ENCODE results near the gene RPL31. TPM values are rescaled to one million over a fixed set of nuclear protein-coding genes. Genes with fewer than 3 reads are reported as not detected.
A peak's percentile ranks its signal among the peaks of the same experiment; 100 is the strongest.

Gene RPL31
- total and polyA plus RNA-seq, 9 of the 15 experiments (the other 6 are each of a cell fraction or from before 2014, with no cell fraction given), result 1,176 to 6,037 (median 2,997) TPM

DNA sequence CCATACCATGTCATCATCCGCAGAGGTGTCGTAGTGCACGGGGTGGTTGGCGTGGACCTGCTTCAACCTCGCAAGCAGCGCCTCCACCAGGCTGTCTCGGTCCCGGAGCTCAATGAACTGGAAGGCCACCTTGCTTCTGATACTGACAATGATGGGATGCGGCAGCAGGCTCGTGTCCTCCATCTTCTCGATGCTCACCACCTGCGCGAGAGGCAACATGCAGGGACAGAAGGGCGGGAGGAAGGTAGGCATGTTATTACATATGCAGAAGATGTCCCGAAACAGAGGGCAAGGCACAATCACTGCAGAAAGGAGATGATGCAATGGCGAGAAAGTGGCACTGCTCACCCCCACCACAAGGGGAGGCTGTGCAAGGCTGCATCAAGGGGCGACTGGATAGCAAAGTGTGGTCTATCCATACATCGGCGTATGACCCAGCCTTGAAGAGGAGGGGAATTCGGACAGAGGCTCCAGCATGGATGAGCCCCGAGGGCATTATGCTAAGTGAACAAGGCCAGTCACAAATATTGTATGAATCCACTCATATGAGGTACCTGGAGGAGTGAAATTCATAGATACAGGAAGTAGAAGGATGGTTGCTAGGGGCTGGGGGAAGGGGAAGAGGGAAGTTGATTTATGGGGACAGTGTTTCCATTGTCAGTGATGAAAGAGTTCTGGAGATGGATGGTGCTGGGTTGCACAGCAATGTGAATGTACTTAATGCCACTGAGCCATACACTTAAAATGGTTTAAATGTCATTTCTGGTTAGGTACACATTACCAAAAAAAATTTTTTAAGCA is 36.6 kb downstream of the RPL31 start (continued):
- no peak for TF ChIP-seq PHB2 (IDR thresholded peaks at IDR 0.05; ENCODE audit: low read depth)
- TF ChIP-seq ZNF695 (CRISPR knock-in tag; IDR thresholded peaks at IDR 0.05), result no peak
- no peak for TF ChIP-seq MCM2 (IDR thresholded peaks at IDR 0.05; ENCODE audit: low read depth)
- TF ChIP-seq, protein P1, sequence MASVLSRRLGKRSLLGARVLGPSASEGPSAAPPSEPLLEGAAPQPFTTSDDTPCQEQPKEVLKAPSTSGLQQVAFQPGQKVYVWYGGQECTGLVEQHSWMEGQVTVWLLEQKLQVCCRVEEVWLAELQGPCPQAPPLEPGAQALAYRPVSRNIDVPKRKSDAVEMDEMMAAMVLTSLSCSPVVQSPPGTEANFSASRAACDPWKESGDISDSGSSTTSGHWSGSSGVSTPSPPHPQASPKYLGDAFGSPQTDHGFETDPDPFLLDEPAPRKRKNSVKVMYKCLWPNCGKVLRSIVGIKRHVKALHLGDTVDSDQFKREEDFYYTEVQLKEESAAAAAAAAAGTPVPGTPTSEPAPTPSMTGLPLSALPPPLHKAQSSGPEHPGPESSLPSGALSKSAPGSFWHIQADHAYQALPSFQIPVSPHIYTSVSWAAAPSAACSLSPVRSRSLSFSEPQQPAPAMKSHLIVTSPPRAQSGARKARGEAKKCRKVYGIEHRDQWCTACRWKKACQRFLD (CRISPR knock-in tag; IDR thresholded peaks at IDR 0.05), result peak; percentile 71; the same call in 1 of the 2 replicates
- TF ChIP-seq, protein P2, sequence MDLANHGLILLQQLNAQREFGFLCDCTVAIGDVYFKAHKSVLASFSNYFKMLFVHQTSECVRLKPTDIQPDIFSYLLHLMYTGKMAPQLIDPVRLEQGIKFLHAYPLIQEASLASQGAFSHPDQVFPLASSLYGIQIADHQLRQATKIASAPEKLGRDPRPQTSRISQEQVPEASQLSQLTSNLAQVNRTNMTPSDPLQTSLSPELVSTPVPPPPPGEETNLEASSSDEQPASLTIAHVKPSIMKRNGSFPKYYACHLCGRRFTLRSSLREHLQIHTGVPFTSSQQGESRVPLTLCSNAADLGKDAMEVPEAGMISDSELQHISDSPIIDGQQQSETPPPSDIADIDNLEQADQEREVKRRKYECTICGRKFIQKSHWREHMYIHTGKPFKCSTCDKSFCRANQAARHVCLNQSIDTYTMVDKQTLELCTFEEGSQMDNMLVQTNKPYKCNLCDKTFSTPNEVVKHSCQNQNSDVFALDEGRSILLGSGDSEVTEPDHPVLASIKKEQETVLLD (IDR thresholded peaks at IDR 0.05), result no peak
- TF ChIP-seq ZFPM2 (CRISPR knock-in tag; IDR thresholded peaks at IDR 0.05), result no peak
- TF ChIP-seq, protein P3, sequence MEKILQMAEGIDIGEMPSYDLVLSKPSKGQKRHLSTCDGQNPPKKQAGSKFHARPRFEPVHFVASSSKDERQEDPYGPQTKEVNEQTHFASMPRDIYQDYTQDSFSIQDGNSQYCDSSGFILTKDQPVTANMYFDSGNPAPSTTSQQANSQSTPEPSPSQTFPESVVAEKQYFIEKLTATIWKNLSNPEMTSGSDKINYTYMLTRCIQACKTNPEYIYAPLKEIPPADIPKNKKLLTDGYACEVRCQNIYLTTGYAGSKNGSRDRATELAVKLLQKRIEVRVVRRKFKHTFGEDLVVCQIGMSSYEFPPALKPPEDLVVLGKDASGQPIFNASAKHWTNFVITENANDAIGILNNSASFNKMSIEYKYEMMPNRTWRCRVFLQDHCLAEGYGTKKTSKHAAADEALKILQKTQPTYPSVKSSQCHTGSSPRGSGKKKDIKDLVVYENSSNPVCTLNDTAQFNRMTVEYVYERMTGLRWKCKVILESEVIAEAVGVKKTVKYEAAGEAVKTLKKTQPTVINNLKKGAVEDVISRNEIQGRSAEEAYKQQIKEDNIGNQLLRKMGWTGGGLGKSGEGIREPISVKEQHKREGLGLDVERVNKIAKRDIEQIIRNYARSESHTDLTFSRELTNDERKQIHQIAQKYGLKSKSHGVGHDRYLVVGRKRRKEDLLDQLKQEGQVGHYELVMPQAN (IDR thresholded peaks at IDR 0.05; ENCODE audit: borderline replicate concordance), result no peak
- no peak for TF ChIP-seq CHD2 (IDR thresholded peaks at IDR 0.05; ENCODE audit: low read depth, low read length)
- no peak for TF ChIP-seq ATF1 (CRISPR knock-in tag; IDR thresholded peaks at IDR 0.05)
- peak; percentile 49 for TF ChIP-seq ATF1 (tag; IDR thresholded peaks at IDR 0.05)
- no peak for TF ChIP-seq NR4A1 (CRISPR knock-in tag; IDR thresholded peaks at IDR 0.05)
- peak; percentile 93 for TF ChIP-seq NR4A1 (tag; IDR thresholded peaks at IDR 0.05)
- no peak for TF ChIP-seq XRCC4 (IDR thresholded peaks at IDR 0.05; ENCODE audit: extremely low read depth, insufficient read depth, insufficient read length)
- TF ChIP-seq, protein P4, sequence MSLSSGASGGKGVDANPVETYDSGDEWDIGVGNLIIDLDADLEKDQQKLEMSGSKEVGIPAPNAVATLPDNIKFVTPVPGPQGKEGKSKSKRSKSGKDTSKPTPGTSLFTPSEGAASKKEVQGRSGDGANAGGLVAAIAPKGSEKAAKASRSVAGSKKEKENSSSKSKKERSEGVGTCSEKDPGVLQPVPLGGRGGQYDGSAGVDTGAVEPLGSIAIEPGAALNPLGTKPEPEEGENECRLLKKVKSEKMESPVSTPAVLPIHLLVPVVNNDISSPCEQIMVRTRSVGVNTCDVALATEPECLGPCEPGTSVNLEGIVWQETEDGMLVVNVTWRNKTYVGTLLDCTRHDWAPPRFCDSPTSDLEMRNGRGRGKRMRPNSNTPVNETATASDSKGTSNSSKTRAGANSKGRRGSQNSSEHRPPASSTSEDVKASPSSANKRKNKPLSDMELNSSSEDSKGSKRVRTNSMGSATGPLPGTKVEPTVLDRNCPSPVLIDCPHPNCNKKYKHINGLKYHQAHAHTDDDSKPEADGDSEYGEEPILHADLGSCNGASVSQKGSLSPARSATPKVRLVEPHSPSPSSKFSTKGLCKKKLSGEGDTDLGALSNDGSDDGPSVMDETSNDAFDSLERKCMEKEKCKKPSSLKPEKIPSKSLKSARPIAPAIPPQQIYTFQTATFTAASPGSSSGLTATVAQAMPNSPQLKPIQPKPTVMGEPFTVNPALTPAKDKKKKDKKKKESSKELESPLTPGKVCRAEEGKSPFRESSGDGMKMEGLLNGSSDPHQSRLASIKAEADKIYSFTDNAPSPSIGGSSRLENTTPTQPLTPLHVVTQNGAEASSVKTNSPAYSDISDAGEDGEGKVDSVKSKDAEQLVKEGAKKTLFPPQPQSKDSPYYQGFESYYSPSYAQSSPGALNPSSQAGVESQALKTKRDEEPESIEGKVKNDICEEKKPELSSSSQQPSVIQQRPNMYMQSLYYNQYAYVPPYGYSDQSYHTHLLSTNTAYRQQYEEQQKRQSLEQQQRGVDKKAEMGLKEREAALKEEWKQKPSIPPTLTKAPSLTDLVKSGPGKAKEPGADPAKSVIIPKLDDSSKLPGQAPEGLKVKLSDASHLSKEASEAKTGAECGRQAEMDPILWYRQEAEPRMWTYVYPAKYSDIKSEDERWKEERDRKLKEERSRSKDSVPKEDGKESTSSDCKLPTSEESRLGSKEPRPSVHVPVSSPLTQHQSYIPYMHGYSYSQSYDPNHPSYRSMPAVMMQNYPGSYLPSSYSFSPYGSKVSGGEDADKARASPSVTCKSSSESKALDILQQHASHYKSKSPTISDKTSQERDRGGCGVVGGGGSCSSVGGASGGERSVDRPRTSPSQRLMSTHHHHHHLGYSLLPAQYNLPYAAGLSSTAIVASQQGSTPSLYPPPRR (CRISPR knock-in tag; IDR thresholded peaks at IDR 0.05; ENCODE audit: borderline replicate concordance), result no peak
- peak; percentile 73 for TF ChIP-seq RFX1 (IDR thresholded peaks at IDR 0.05)
- 0 out of 2 replicates have a peak, but pooled peaks have one; percentile 27 for TF ChIP-seq SMARCA4 (IDR thresholded peaks at IDR 0.05)
- TF ChIP-seq POU5F1 (IDR thresholded peaks at IDR 0.05; ENCODE audit: borderline replicate concordance, low read depth, low read length, partially characterized antibody), result no peak
- TF ChIP-seq, protein P5, sequence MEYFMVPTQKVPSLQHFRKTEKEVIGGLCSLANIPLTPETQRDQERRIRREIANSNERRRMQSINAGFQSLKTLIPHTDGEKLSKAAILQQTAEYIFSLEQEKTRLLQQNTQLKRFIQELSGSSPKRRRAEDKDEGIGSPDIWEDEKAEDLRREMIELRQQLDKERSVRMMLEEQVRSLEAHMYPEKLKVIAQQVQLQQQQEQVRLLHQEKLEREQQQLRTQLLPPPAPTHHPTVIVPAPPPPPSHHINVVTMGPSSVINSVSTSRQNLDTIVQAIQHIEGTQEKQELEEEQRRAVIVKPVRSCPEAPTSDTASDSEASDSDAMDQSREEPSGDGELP (CRISPR knock-in tag; IDR thresholded peaks at IDR 0.05; ENCODE audit: borderline replicate concordance), result no peak
